ENCODE measurements around the gene DLG2.

DLG2 gene

DNA sequence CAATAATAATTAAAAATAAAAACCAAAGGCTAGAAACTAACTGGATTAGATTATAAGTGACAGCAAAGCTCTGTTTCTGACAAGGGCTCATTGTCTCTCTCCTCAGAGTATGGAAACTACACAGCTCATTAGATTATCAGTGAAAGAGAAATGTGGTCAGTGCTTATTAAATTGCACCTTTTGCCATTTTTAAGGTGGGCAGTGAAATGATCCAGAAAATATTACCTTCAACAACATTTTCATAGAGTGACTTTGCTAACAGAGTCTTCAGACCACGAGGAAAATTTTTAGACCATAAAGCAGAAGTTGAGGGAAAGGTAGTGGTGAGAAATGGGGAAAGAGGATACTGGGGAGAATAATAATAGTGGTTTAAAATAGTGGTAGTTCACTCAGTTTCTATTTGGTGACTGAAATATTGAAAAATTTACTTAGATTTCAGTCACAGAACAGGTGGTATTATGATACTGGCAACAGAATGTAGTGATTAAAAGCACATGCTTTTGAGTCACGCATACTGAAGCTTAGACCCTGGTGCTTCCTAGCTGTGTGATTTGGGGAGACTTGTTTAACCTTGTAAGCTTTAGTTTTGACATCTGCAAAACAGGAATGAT lies 1657.0 kb downstream of the DLG2 start:
- no peak for DNase-seq (ENCODE audit: low spot score)
- no peak for FAIRE-seq

DNA sequence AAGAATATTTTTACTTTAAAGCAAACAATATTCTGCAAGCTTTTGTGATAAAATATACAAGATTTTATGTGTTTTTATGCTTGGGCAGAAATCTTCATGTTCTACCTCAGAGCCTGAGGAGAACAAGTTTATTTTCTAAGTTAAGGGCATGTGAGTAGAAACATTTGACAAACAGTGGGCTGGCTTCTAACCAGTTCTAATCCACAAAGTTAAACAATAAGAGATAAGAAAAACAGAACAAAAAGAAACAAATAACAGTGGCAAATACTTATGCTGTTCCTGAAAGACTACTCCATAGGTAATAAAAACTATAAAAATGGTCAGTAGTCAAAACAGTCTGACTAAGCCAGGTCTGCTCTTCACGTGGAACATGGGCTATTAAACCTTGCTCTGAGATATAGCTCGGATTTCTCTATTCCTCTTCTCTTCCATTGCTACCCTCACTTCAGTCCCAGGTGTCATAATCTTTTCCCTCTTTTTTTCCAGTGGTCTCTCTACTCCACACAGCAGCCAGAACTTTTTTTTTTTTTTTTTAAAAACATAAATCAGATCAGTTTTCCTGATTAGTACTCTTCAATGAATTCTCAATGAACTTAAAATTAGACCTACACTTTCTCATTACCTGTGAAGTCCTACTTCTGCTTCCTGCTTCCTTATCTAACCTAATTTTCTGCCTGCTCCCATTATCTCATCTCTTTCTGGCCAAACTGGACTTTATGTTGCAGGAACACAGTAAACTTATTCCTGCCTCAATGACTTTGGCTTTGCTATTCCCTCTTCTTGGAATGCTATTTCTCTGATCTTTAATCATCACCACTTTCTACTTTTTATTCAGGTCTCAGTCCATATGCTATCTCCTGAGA lies 1669.9 kb downstream of the DLG2 start:
- DNase-seq (ENCODE audit: low spot score) (no peak), FAIRE-seq (no peak)

GRCh38 chr11:83956119-83956697 lies 1670.9 kb downstream of the DLG2 start:
- FAIRE-seq = peak; percentile 48
- DNase-seq (ENCODE audit: low spot score) = no peak

DNA sequence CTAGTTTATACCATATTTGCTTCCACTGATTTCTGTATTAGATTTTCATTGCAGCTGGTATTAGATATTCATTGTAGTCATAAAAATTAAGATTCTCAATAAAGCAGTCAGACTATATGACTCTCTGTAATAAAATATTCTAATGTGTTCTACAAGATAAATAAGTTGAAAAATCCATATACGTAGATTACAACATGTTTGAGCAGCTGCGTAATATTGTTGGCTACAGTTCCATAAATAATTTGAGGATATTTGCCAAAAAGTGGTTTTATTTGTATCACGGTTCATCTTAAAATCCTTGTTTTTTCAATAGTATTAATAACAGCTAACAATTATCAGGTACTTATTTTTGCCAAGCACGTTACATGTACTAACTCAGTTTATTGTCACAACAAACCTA lies 1672.4 kb downstream of the DLG2 start:
- FAIRE-seq (no peak), DNase-seq (ENCODE audit: low spot score) (no peak)

- no peak for DNase-seq (ENCODE audit: low spot score)
- FAIRE-seq = no peak
Observed at GRCh38 chr11:83951521-83951920, 1675.6 kb downstream of the DLG2 start.

GRCh38 chr11:83948200-83948599 lies 1678.9 kb downstream of the DLG2 start:
- FAIRE-seq = no peak
- no peak for DNase-seq (ENCODE audit: low spot score)

DNA sequence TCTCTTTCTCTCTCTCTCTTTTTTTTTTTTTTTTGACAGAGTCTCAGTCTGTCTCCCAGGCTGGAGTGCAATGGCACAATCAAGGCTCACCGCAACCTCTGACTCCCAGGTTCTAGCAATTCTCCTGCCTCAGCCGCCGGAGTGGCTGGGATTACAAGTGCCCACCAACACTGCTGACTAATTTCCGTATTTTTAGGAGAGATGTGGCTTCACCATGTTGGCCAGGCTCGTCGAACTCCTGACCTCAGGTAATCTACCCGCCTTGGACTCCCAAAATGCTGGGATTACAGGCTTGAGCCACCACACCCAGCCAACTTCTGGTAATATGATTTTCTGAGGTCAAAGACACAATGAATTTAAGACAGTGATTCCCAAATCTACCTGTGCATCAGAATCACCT lies 1681.2 kb downstream of the DLG2 start:
- no peak for FAIRE-seq
- no peak for DNase-seq (ENCODE audit: low spot score)

- FAIRE-seq = no peak
- DNase-seq (ENCODE audit: low spot score) = no peak
Observed at GRCh38 chr11:83941050-83941449, 1686.1 kb downstream of the DLG2 start.

DNA sequence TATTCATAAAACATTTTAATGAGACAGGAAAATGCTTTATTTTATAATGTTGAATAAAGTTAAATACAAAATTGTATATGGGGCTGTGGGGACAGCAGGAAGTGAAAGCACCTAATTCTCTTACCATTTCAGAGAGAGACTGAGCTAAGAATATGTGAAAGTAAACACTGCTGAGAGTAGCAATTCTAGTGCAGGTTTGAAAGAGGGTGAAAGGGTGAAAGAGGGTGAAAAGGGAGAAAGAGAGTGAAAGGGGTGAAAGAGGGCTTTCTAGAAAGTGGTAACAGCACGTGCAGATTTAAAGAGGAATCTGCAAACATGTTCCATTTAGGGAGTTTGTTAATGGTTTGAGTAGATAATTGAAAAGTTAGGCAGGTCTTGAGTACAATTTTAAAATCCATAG lies 1689.0 kb downstream of the DLG2 start:
- FAIRE-seq = no peak

GRCh38 chr11:83933008-83933407 lies 1694.1 kb downstream of the DLG2 start:
- FAIRE-seq (no peak), DNase-seq (ENCODE audit: low spot score) (no peak)

More for the DNA sequence above, 1689.0 kb downstream of the DLG2 start:
- DNase-seq (ENCODE audit: low spot score) = no peak

DNA sequence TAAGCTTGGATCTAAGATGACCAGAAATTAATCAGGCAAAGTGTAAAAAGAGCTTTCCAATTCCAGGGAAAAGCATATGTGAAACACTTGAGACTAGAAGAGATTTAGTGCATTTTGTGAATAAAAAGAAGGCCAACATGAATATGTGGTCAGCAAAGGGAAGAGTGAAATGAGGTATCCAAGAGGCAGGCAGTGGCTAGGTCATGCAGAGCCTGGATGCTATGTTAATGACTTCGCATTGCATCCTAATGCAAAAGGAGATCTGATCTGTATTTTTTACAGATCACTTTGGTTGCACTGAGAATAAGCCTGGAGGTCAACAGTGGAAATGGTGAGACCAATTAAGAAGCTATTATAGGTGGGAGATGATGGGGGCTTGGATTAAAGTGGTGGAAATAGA lies 1699.7 kb downstream of the DLG2 start:
- no peak for FAIRE-seq

GRCh38 chr11:83924795-83925542 lies 1702.2 kb downstream of the DLG2 start:
- no peak for DNase-seq (ENCODE audit: low spot score)
- no peak for FAIRE-seq

More for the DNA sequence above, 1699.7 kb downstream of the DLG2 start:
- DNase-seq (ENCODE audit: low spot score) = no peak

DNA sequence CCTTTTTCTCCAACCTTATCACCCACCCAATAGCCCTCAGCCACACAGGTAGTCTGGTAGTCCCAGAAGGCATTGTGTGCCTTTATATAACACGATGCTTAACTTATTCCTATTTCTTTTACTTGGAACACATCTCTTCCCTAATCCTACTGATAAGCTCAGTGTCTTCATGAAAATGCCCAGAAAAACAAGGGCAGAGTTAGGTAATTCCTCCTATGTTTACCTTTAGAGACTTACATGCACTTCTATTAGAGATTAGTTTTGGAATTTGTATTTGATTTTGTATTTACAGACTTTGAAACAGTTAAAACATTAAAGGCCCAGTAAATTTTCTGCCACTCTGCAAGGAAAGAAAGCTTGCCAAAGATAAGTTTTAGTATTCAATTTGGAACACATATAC lies 1703.2 kb downstream of the DLG2 start:
- FAIRE-seq (no peak), DNase-seq (ENCODE audit: low spot score) (no peak)

GRCh38 chr11:83922953-83923352 lies 1704.2 kb downstream of the DLG2 start:
- no peak for FAIRE-seq

DNA sequence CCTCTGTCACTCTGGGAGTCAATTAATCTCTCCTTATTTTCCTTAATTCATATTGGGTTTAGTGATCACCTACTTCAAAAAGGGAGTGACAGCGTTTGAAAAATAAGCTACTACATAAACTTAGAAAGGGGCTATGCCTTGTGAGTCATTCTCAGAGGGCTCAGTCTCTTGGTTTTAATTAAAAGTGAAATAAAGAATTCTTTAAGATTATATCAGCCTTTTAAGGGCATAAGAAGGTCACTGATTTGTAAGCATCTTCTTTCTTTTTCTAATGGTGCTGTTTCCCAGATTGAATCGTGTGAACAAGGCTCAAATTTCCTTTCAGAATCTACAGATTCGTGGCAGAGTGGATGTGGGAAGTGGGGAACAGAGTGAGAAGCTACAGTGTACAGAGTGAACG lies 1704.8 kb downstream of the DLG2 start:
- DNase-seq (ENCODE audit: low spot score) = no peak
- no peak for FAIRE-seq

More at GRCh38 chr11:83922953-83923352, 1704.2 kb downstream of the DLG2 start:
- DNase-seq (ENCODE audit: low spot score) = no peak

DNA sequence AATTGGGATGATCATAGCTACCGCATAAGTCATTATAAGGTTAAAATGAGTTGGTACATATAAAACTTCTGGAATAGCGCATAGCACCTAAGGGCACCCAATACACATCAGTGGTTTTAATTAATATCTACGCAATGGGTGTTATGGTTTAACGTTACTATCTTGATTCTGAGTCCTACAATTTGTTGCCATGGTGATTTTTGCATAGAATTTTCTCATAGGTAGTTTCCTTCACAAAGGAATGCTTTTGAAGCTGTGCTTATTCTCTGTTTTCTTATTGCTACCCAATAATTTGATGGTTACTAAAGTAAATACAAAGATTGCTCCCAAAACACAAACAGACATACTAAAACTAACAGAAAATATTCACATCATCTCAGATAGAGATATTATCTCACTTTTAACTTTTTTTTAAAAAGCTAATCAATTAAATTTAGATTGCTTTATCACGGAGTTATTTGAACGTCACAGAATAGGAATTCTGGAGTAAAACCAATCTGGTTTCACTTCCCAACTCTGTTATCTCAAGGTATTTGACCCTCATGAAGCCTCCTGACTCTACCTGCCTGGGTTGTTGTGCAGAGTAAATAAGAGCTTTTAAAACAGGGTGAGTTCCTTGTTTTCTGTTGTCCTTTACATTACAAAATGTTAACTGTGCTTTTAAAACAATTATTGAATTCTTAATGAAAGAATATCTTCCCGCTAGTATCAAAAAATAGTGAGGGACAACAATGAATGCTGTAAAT lies 1705.5 kb downstream of the DLG2 start:
- DNase-seq (ENCODE audit: low spot score) = no peak
- FAIRE-seq = no peak

- FAIRE-seq (no peak), DNase-seq (ENCODE audit: low spot score) (no peak)
Observed at GRCh38 chr11:83918476-83918875, 1708.7 kb downstream of the DLG2 start.

DNA sequence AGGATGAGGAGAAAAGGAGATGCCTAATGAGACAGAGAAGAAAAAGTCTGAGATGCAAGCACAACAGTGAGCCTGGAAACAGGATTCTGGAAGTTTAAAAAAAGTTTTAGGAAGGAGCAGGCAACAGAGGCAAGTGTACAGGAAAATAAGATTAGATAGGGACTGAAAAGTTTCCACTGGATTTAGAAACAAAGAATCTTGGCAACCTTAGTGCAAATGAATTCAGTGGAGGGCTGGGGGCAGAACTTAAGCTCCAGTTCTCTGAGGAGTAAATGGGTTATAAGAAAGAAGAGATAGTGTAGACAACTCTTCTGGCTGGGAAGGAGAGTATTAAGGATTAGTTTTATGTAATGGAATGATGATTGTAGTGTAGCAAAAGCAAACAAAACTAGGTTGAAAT lies 1712.1 kb downstream of the DLG2 start:
- DNase-seq (ENCODE audit: low spot score) (no peak), FAIRE-seq (no peak)

- DNase-seq (ENCODE audit: low spot score) (no peak), FAIRE-seq (no peak)
Observed at GRCh38 chr11:83909579-83910534, 1717.3 kb downstream of the DLG2 start.

GRCh38 chr11:83908298-83908856 lies 1718.8 kb downstream of the DLG2 start:
- FAIRE-seq = no peak
- no peak for DNase-seq (ENCODE audit: low spot score)
